SKM-1 treated with dmso at 0.1 percent for 144 hours (cell line): ENCODE data around the gene IQGAP2.

Experiments
- DNase-seq: peaks from one replicate; lab custom pipeline; 2025; ENCODE audit not compliant: unreplicated experiment; lab: John Stamatoyannopoulos, UW

IQGAP2 gene

DNA sequence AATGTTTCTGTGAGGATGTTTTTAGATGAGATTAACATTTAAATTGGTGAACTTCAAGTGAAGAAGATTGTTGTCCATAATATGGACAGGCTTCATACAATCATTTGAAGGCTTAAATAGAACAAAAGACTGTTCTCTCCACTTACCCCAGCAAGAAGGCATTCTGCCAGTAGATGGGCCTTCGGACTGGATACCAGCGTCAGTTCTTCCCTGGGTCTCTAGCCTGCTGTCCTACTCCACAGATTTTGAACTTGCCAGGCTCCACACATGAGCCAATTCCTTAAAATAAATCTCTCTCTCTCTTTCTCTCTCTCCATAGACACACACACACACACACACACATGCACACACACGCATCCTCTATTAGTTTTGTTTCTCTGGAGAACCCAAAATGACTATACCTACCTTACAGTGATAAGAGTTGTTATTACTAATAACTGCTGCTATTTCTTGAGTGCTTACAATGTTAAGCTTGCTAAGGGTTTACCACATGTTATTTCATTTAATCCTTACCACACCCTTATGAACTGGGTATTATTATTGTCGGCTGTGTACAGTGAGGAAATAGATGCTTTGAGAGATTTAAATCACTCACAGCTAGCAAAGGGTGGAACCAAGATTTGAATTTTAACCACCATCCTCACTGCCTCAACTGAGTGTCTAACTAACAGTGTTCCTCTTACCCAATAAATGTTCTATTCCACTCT is 19.8 kb upstream of the IQGAP2 start:
- DNase-seq = no peak

- DNase-seq = no peak
Observed at GRCh38 chr5:76384189-76384588, 18.9 kb upstream of the IQGAP2 start.

DNA sequence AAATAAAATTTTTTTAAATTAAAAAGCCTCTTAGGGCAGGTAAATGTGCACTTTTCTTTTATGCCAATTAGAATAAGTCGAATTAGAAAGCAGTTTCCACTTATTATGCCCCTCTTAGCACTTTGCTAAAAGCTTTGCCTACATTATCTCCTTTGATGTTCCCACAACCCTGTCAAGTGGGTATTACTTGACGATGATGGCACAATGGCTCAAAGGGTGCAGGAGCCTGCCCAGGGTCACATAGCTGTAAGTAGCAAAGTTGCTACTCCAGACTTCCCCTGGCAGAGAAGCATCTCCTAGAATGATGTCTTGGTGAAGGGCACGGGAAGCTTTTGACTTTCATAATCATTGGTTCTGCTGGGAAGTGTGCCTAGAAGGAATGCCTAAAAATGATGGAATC is 18.4 kb upstream of the IQGAP2 start:
- no peak for DNase-seq

DNA sequence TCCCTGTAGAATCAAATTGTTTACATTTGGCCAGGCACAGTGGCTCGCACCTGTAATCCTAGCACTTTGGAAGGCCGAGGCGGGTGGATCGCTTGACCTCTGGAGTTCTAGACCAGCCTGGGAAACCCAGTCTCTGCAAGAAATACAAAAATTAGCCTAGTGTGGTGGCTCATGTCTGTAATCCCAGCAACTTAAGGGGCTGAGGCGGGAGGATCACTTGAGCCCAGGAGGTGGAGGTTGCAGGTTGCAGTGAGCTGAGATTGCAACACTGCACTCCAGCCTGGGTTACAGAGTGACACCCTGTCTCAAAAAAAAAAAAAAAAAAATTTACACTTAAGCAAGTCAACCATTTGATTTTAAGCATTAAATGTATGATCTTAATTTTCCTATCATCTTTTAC is 17.5 kb upstream of the IQGAP2 start:
- no peak for DNase-seq

DNA sequence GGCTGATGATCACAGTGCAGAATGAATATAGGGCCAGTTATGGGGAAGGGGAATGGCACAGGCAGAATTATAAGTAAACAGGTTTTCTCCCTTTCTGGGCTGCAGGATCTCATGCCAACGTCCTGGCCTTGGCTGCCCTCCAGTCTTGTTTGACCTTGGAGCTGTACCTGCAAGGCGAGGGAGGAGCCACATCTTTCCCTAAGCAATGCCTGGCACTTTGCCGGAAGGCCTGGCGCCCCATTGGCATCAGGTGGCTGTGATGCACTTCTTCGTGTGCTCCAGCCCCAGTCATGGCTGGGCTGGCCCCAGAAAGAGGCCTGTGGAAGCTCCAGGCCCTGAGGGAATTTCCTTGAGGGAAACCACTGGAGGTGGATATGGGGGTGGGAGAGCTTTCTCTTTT is 16.7 kb upstream of the IQGAP2 start:
- no peak for DNase-seq

- no peak for DNase-seq
Observed at GRCh38 chr5:76388236-76388635, 14.8 kb upstream of the IQGAP2 start.

GRCh38 chr5:76388791-76389512 is 14.1 kb upstream of the IQGAP2 start:
- no peak for DNase-seq

- DNase-seq = no peak
Observed at GRCh38 chr5:76389513-76390154, 13.5 kb upstream of the IQGAP2 start.

- DNase-seq = no peak
Observed at GRCh38 chr5:76391014-76391413, 12.1 kb upstream of the IQGAP2 start.

- no peak for DNase-seq
Observed at GRCh38 chr5:76393035-76393680, 9.9 kb upstream of the IQGAP2 start.

GRCh38 chr5:76397200-76397599 is 5.9 kb upstream of the IQGAP2 start:
- DNase-seq = no peak

DNA sequence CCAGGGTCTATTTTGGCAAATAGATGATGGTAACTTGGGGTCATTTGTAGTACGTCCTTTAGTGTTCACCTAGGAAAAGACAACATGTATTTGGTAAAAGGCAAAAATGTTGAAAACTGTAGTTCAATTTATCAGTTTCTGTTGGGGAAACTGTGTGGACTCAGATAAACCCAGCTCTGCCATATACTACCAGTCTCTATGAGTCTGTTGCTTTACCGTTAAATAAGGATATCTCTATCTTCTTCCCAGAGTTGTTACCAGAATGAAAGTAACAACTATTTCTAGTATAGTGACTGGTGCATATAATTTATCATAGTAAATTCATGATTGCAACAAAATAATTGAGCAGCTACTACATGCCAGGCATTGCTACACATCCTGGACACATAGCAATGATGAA is 3.8 kb upstream of the IQGAP2 start:
- no peak for DNase-seq

DNA sequence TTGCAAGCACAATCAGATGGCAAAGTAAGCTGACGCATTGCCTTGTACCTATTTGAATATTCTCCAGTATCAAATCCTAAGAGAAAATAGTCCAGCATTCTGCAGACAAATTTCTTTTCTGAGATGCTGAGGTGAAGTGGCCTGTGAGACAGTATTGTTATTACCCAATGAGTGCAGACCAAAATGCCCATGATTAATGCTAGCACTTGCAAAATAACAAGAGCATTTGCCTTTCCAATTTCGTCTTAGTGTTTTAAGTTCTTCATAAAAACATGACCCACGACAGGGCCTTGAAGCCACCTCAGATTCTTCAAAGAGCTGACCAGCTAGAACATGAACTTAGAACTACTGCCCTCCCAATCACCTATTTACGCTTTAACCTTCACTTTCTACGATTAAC is 2.6 kb upstream of the IQGAP2 start:
- DNase-seq = no peak

DNA sequence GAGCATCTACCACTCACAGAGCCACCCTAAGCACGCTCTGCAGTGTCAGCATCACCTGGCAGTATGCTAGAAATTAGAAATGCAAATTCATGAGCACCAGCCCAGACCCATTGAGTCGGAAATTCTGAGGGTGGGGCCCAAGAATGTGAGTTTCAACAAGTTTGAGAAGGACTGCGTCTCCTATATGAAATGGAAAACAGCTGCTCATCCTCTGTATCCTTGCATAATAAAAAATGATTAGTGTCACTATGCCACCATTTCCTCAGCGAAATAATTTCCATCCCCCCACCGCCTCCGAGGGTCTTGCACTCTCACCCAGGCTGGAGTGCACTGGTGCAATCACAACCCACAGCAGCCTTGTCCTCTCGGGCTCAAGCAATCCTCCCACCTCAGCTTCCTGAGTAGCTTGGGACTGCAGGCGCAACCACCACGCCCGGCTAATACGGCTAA is 1.3 kb upstream of the IQGAP2 start:
- no peak for DNase-seq

DNA sequence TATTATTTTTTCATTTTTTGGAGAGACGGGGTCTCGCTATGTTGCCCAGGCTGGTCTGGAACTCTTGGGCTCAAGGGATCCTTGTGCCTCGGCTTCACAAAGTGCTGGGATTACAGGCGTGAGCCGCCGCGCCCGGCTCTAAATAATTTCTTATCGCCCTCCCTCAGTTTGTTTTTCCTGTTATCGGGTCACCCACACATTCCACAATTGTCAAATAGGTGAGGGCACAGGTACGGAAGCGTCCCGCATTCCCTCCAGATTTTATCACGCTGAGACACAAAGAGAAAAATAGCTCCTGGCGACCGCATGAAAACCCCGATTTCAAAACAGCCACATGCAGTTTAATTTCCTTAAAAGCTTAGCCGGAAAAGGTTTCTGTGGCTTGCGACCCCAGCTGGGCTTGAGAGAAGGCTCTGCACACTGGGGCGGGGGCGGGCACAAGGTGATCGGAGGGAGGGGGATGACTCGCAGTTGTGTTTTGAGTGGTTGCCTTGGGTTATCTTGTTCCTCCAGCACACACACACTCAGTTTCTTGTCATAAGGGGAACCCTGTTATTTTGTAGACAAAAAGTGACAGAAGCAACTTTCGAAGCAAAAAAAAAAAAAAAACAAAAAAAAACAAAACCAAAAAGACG is 717 bp upstream of the IQGAP2 start:
- DNase-seq = peak; percentile 93

DNA sequence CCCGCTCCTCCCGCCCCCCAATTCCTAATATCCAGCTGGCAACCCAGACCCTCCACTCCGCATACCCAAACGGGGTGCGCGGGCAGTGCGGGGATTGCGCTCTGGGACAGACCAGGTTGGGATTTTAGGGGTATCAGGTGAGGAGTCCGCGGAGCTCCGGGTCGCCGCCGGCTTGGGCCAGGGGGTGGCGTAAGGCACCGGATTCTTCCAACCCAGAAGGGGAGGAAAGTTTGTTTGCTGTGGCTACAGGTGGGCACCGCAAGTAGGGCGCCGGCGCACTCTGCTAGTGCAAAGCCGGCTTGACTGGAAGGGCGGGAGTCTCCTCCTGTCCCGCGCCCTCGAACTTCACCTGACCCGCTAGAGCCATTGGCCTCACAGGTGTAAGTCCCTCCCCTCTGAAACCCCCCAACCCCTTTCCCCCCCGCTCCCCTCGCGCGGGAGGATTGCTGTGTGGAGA is 709 bp downstream of the IQGAP2 start:
- peak; percentile 29 for DNase-seq

DNA sequence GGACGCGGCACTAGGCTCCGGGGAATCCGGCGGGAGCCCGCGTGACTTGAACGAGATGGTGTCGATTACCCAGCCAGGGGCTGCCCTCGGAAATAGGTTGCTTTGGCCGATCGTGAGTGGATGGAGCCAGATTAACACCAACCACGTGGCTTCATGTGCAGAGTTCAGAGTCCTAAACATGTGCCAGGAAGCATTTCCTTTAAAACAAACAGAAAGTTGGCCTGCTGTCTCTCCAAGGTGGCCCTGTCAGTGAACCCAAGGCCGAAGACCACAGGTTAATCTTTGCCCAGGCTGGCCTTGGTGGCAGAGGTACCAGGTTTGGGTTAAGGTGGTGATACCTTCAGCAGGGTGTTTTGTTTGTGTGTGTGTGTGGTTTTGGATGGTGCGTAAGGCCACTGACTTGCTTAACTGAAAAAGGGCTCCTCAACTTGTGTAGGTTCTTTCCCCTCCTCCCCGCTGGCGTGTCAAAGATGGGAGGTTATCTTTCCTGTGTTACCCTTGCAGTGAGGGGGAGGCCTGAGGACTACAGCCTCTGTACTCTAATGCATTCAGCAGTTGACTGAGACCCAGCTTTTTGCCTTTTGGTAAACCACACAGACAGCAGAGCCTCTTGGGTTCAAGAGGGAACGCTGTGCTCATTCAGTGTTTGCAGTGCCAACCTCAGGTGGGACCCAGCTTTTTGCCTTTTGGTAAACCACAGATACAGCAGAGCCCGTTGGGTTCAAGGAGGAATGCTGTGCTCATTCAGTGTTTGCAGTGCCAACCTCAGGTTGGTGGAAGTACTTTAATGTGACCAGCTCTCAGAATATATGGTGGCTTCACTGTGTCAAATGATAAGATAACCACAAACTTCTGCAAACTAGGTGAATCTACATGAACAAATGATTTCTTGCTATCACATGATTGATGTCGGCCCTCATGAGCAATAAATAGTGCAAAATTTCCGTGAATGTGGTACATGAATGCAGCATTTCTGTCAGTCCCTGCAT is 1.4 kb downstream of the IQGAP2 start:
- peak; percentile 29 for DNase-seq

GRCh38 chr5:76406014-76406413 is 2.9 kb downstream of the IQGAP2 start:
- DNase-seq = peak; percentile 29

DNA sequence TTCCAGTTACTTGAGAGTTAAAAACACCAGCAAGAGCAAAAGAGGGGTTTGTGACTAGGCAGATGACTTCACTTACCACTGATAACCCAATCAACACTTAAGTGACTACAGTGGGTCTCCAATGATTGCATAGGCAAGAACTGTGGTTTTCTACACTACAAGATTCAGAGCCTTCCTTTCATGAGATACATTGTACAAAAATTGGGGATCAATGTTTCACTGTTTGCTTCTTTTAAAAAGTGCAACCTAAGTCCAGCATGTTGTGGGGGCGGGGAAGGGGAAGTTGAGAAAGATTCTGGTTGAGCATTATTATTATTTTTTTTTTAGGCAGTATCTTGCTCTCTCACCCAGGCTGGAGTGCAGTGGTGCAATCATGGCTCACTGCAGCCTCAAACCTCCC is 3.6 kb downstream of the IQGAP2 start:
- DNase-seq = peak; percentile 63

DNA sequence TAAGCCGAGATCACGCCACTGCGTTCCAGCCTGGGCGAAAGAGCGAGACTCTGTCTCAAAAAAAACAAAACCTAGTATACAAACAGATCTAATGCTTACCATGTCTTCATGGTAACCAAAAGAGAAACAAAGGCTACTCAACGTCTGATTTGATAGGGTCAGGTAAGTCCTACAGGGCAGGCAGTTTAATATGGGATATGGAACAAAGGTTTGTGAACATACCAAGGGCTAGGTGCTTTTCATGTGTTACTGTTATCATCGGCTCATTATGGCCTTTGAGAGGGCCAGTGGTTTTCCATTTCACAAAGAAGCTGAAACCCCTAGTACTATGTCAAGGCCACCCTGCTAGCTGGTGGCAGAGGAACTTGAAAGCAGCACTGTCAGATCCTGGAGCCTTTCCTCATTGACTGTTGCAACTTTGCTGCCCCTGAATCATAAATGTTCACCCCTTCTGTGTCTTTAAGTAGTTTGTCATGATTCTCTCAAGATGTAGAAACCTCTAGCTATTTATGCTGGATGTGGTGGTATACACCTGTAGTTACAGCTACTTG is 5.1 kb downstream of the IQGAP2 start:
- DNase-seq = no peak
